MM.1S (cell line): Measurements from ENCODE around the gene VEPH1.

Source experiments
- DNase-seq: peaks from one replicate; pipeline ENCODE4 v3.0.0-alpha.2; 2015
- H2AFZ ChIP-seq: fragments of 300-600 bp; sonication (generic); 2 replicates; pipeline ENCODE4 v1.6.0; 2016; ENCODE audit warnings: antibody characterized with exemption, low read length
- H3F3A ChIP-seq: fragments of 300-600 bp; sonication (generic); 2 replicates; pipeline ENCODE4 v1.6.1; 2016; ENCODE audit warnings: mild to moderate bottlenecking, antibody characterized with exemption, low read length, moderate library complexity, mixed read lengths; ENCODE audit not compliant: insufficient read depth
- H3K27ac ChIP-seq: fragments of 300-600 bp; sonication (generic); 2 replicates; pipeline ENCODE4 v1.5.1; 2016; ENCODE audit warnings: mild to moderate bottlenecking, low read length
- H3K27me3 ChIP-seq: fragments of 300-600 bp; sonication (generic); replicated peaks from 2 replicates; pipeline ENCODE4 v1.6.0; 2016; ENCODE audit warnings: low read length; ENCODE audit not compliant: insufficient read depth
- H3K36me3 ChIP-seq: fragments of 300-600 bp; sonication (generic); replicated peaks from 2 replicates; pipeline ENCODE4 v1.6.1; 2016; ENCODE audit warnings: mild to moderate bottlenecking, low read length, mixed read lengths; ENCODE audit not compliant: insufficient read depth
- H3K4me1 ChIP-seq: fragments of 300-600 bp; sonication (generic); 2 replicates; pipeline ENCODE4 v1.6.1; 2016; ENCODE audit warnings: low read length, mixed read lengths
- H3K4me2 ChIP-seq: fragments of 300-600 bp; sonication (generic); 2 replicates; pipeline ENCODE4 v1.6.0; 2016; ENCODE audit warnings: low read depth, low read length
- H3K4me3 ChIP-seq: fragments of 300-600 bp; sonication (generic); 2 replicates; pipeline ENCODE4 v1.5.1; 2016; ENCODE audit warnings: low read length, mixed read lengths
- H3K79me2 ChIP-seq: fragments of 300-600 bp; sonication (generic); 2 replicates; pipeline ENCODE4 v1.6.1; 2016; ENCODE audit warnings: mixed run types, low read length, mixed read lengths
- H3K9ac ChIP-seq: fragments of 300-600 bp; sonication (generic); 2 replicates; pipeline ENCODE4 v1.6.1; 2016; ENCODE audit warnings: low read length, mixed read lengths
- H3K9me2 ChIP-seq: fragments of 300-600 bp; sonication (generic); replicated peaks from 2 replicates; pipeline ENCODE4 v1.6.1; 2016; ENCODE audit warnings: mild to moderate bottlenecking, low read length, mixed read lengths; ENCODE audit not compliant: insufficient read depth
- H3K9me3 ChIP-seq: fragments of 300-600 bp; sonication (generic); replicated peaks from 2 replicates; pipeline ENCODE4 v1.6.1; 2016; ENCODE audit warnings: mild to moderate bottlenecking, low read length, mixed read lengths; ENCODE audit not compliant: insufficient read depth
- H4K20me1 ChIP-seq: fragments of 300-600 bp; sonication (generic); 2 replicates; pipeline ENCODE4 v1.6.1; 2016; ENCODE audit warnings: mild to moderate bottlenecking, low read length, moderate library complexity, mixed read lengths; ENCODE audit not compliant: insufficient read depth
- CTCF ChIP-seq: fragments of 300-600 bp; sonication (generic); IDR thresholded peaks from 2 replicates; pipeline ENCODE4 v1.5.1; 2016; ENCODE audit warnings: antibody characterized with exemption, low read length, mixed read lengths
- EZH2 ChIP-seq: fragments of 300-600 bp; sonication (generic); optimal IDR thresholded peaks from 2 replicates; pipeline ENCODE3; 2017; ENCODE audit warnings: low read depth, mild to moderate bottlenecking, antibody characterized with exemption, low read length, mixed read lengths
- EZH2phosphoT487 ChIP-seq: fragments of 300-600 bp; sonication (generic); IDR thresholded peaks from 2 replicates; pipeline ENCODE4 v1.6.1; 2018; ENCODE audit warnings: antibody characterized with exemption, low read length

Gene VEPH1

DNA sequence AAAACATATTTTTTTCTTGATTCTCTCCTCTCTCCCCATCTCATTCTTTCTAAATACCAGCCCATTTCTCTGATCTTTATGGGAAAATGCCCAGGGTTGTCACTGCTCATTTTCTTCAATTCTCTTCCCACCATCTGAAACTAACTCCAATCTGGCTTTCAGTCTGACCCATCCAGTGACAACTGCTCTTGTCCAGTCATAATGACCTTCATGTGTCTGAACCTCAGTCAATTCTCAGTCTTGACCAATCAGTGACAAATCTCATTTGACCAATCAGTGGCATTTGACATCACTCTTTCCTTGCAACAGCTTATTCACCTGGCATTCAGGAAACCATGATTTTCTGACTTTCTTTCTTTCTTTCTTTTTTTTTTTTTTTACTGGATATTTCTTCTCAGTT, 15.1 kb downstream of the VEPH1 start:
- no peak overlapping the region for H3K4me2 ChIP-seq
- no peaks in the 10 kb centered on the region for H3F3A ChIP-seq
- no peak overlapping the region for H3K27ac ChIP-seq
- H3K9me2 ChIP-seq = no peaks in the 10 kb centered on the region
- H3K27me3 ChIP-seq = no peaks in the 10 kb centered on the region
- no peak overlapping the region for H3K9ac ChIP-seq
- no peaks in the 10 kb centered on the region for H3K36me3 ChIP-seq
- H3K4me1 ChIP-seq = no peaks in the 10 kb centered on the region
- DNase-seq = no peak
- TF ChIP-seq CTCF = no peak
- TF ChIP-seq EZH2phosphoT487 = no peak
- no peak for TF ChIP-seq EZH2
- no peak overlapping the region for H2AFZ ChIP-seq
- H4K20me1 ChIP-seq = no peaks in the 10 kb centered on the region
- H3K4me3 ChIP-seq = no peak overlapping the region
- H3K79me2 ChIP-seq = no peaks in the 10 kb centered on the region
- H3K9me3 ChIP-seq = no peaks in the 10 kb centered on the region; the same call in 1 of the 2 replicates

GRCh38 chr3:157487339-157487738, 15.9 kb downstream of the VEPH1 start:
- H3K9ac ChIP-seq = no peak overlapping the region
- DNase-seq = no peak

GRCh38 chr3:157479464-157480243, 23.6 kb downstream of the VEPH1 start:
- H3K9ac ChIP-seq = no peak overlapping the region
- no peaks in the 10 kb centered on the region for H3K79me2 ChIP-seq
- no peaks in the 10 kb centered on the region for H3K36me3 ChIP-seq
- no peaks in the 10 kb centered on the region for H4K20me1 ChIP-seq
- DNase-seq = no peak
- no peaks in the 10 kb centered on the region for H3K9me2 ChIP-seq
- TF ChIP-seq CTCF (no peak), EZH2phosphoT487 (no peak), EZH2 (no peak)
- no peak overlapping the region for H3K4me3 ChIP-seq
- no peak overlapping the region for H3K27ac ChIP-seq
- no peaks in the 10 kb centered on the region for H3K9me3 ChIP-seq
- no peaks in the 10 kb centered on the region for H3K4me1 ChIP-seq
- no peak overlapping the region for H2AFZ ChIP-seq
- H3F3A ChIP-seq = no peaks in the 10 kb centered on the region
- H3K27me3 ChIP-seq = no peaks in the 10 kb centered on the region
- no peak overlapping the region for H3K4me2 ChIP-seq

More at GRCh38 chr3:157487339-157487738, 15.9 kb downstream of the VEPH1 start:
- no peaks in the 10 kb centered on the region for H3K79me2 ChIP-seq
- H3K4me3 ChIP-seq = no peak overlapping the region
- TF ChIP-seq EZH2phosphoT487 = no peak
- TF ChIP-seq EZH2 = no peak
- TF ChIP-seq CTCF = no peak
- H3K4me2 ChIP-seq = no peak overlapping the region
- no peaks in the 10 kb centered on the region; the same call in 1 of the 2 replicates for H3K9me3 ChIP-seq
- H3K9me2 ChIP-seq = no peaks in the 10 kb centered on the region
- no peaks in the 10 kb centered on the region for H3K4me1 ChIP-seq
- H3K27me3 ChIP-seq = no peaks in the 10 kb centered on the region
- H3F3A ChIP-seq = no peaks in the 10 kb centered on the region
- no peaks in the 10 kb centered on the region for H3K36me3 ChIP-seq
- no peak overlapping the region for H3K27ac ChIP-seq
- no peaks in the 10 kb centered on the region for H4K20me1 ChIP-seq
- no peak overlapping the region for H2AFZ ChIP-seq
